ENCODE results near the gene CRIP1. TPM values are rescaled to one million over a fixed set of nuclear protein-coding genes. Genes with fewer than 3 reads are reported as not detected.

The CRIP1 gene
- total RNA-seq, 1 donor from 2014 or later: not detected

- H3K4me3 ChIP-seq (ENCODE audit: low read depth, low read length): peak within 1 kb of the TSS; percentile 68
- TF ChIP-seq, protein P1, sequence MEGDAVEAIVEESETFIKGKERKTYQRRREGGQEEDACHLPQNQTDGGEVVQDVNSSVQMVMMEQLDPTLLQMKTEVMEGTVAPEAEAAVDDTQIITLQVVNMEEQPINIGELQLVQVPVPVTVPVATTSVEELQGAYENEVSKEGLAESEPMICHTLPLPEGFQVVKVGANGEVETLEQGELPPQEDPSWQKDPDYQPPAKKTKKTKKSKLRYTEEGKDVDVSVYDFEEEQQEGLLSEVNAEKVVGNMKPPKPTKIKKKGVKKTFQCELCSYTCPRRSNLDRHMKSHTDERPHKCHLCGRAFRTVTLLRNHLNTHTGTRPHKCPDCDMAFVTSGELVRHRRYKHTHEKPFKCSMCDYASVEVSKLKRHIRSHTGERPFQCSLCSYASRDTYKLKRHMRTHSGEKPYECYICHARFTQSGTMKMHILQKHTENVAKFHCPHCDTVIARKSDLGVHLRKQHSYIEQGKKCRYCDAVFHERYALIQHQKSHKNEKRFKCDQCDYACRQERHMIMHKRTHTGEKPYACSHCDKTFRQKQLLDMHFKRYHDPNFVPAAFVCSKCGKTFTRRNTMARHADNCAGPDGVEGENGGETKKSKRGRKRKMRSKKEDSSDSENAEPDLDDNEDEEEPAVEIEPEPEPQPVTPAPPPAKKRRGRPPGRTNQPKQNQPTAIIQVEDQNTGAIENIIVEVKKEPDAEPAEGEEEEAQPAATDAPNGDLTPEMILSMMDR (IDR thresholded peaks at IDR 0.05; ENCODE audit: insufficient read depth, low read length, severe bottlenecking): no peak
- peaks cover under 1% of the 10 kb centered on the region for H3K36me3 ChIP-seq (ENCODE audit: control insufficient read depth, insufficient read depth, low read length)
- DNase-seq (ENCODE audit: low read depth) (no peak), FAIRE-seq (no peak)
- no peaks in the 10 kb centered on the region for H3K27me3 ChIP-seq (ENCODE audit: control insufficient read depth, insufficient read depth, low read length)
These were observed 12.0 kb upstream of the CRIP1 start, which contains the start of gene CRIP2 for GRCh38 chr14:105474483-105475268. Gene CRIP2 (plus strand): TSS chr14:105474821. CDS start chr14:105474863, 42 bp downstream.

DNA sequence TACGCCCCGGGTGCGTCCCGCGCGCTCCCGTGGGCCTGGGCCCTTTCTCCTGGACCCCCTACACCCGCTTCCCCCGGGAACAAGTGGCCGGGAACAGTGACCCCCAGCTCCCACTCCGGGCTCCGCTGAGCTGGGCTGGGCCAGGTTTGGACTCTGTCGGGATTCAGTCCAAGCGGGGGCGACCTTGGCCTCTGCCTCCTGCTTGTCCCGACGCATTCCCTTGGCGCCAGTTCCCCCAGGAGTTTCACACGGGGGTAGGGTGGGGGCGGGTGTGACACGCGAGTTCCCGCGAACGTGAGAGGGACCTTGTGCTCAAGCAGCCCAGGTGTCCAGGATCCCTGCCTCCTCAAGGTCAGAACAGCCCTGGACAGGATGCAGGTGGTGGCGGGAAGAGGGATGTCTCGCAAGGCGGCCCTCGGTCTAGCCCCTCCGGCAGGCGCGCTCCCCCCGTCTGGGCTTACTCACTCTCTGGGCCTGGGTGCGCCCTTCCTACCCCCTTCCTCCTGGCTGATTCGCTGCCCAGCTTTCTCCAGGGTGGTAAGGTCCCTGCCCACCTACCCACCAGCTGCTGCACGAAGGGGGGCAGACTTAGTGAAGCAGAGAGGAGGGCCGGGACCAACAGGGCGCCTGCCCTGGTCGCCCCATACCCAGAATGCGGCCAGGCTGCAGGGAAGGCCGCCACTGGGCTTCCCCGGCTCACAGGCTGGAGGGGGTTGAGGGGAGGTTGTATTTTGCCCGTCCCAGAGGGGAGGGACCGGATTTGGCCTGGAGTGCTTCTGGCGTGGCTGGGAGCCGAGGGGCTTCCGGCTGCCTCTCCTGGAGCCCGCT is 11.2 kb upstream of the CRIP1 start:
- FAIRE-seq: no peak

GRCh38 chr14:105476097-105476830 is 10.4 kb upstream of the CRIP1 start:
- no peaks in the 10 kb centered on the region for H3K27me3 ChIP-seq (ENCODE audit: control insufficient read depth, insufficient read depth, low read length)
- TF ChIP-seq, protein P1 (IDR thresholded peaks at IDR 0.05; ENCODE audit: insufficient read depth, low read length, severe bottlenecking): no peak

More for the DNA sequence above, 11.2 kb upstream of the CRIP1 start:
- Histone ChIP-seq H3K4me3 (ENCODE audit: low read depth, low read length) (peak overlapping the region; percentile 68), H3K36me3 (ENCODE audit: control insufficient read depth, insufficient read depth, low read length) (peaks cover 1% of the 10 kb centered on the region), H3K27me3 (ENCODE audit: control insufficient read depth, insufficient read depth, low read length) (no peaks in the 10 kb centered on the region)
- TF ChIP-seq, protein P1 (IDR thresholded peaks at IDR 0.05; ENCODE audit: insufficient read depth, low read length, severe bottlenecking): no peak
- DNase-seq (ENCODE audit: low read depth): peak; percentile 60

GRCh38 chr14:105476831-105477659 is 9.6 kb upstream of the CRIP1 start:
- TF ChIP-seq, protein P1 (IDR thresholded peaks at IDR 0.05; ENCODE audit: insufficient read depth, low read length, severe bottlenecking): no peak
- DNase-seq (ENCODE audit: low read depth): no peak
- no peak for FAIRE-seq
- Histone ChIP-seq H3K4me3 (ENCODE audit: low read depth, low read length) (peak overlapping the region; percentile 68), H3K27me3 (ENCODE audit: control insufficient read depth, insufficient read depth, low read length) (no peaks in the 10 kb centered on the region), H3K36me3 (ENCODE audit: control insufficient read depth, insufficient read depth, low read length) (peaks cover 1% of the 10 kb centered on the region)

More at GRCh38 chr14:105476097-105476830, 10.4 kb upstream of the CRIP1 start:
- peak overlapping the region; percentile 68 for H3K4me3 ChIP-seq (ENCODE audit: low read depth, low read length)
- FAIRE-seq: no peak
- H3K36me3 ChIP-seq (ENCODE audit: control insufficient read depth, insufficient read depth, low read length): peaks cover 1% of the 10 kb centered on the region
- no peak for DNase-seq (ENCODE audit: low read depth)

Measured in bronchial epithelial cell (primary cell).